Measurements from ENCODE around the gene PAQR7.
A peak's percentile ranks its signal among the peaks of the same experiment; 100 is the strongest.

PAQR7 gene

DNA sequence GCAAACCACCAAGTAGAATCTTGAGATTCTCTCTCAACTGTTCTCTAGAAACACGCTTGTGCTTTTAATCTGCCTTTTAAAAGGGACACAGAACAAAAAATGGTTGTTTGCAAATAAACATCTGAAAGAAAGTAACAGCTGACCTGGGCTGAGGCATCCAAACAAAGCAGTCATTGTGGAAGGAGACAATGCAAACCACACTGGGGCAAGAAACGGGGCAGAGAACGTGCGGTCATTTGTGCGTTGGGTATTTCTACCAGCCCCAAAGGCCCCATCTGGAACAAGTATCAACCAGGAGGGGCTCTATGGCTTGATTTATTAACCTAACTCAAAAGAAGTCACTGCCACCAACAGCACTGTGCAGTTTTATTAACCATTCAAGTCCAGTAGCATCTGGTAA, 24.7 kb upstream of the PAQR7 start:
- DNase-seq: no peak

DNA sequence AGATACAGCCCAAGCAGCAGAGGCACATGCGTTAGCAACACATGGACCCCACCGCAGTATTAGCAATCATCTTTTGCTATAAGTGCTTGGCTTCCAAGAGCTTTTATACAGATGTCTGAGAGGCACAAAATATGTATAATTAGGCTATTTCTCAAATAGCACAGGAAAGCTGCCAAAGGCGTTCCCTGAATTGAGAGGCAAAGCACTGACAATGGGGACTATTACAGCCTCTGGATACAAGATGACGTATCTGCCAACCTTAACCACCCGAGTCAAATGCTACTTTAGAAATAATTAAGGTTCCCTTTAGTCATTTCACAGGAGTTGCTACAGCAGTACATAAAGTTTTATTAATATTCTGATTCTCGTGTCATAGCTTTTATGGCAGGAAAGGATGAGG, 24.3 kb upstream of the PAQR7 start:
- no peak for DNase-seq

DNA sequence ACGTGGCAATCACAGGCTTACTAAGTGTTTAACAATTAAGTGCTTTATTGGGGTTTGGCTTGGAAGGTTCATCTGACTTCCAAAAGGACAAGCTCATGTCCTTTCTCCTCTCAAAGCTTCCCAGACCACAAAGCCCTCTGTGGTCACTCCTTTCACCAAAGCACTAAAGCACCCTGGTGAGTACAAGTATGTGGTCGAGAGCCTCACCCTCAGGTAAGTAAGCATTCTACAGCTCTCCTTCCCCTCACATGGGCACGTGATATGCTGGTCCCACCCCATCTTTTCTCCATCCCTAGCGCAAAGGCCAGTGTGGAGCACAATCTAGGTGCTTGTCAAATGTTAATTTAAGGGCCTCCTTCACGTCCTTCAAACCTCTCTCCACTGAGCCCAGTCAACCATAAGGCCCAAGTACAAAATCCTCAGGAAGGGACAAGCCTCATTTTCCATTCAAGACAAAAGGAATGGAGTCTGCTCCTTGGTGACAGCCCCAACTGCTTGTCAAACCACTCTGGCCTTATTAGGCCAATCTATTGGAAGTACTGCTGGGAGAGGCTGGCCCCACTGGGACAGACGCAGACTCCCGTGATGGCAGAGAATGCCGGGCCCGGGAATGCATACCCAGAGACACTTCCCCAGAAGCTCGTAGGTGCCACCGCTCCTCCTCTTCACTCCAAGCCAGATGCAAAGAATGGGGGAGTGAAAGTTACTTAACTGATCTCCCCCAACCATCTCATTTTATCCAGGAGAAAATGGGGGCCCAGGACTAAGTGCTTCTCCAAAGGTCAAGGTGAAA, 22.9 kb upstream of the PAQR7 start:
- peak; percentile 19 for DNase-seq

DNA sequence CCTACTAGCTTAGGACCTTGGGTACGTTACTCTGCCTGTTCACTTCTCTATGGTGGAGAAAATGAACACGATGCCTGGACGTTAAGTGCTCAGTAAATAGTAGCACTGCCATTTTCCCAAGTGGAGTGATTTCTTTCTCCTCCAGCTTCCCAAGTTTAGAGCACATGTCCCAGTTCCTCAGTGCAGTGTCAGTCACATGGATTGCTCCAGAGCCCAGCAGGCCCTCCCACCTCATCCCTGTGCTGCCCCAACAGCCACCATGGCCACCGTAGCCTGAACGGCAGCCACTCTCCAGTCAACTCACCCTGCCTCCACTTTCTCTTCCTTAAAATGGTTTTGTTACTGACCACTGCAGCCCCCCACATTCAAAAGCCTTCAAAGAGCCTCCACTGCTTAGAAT, 22.2 kb upstream of the PAQR7 start:
- DNase-seq: no peak

DNA sequence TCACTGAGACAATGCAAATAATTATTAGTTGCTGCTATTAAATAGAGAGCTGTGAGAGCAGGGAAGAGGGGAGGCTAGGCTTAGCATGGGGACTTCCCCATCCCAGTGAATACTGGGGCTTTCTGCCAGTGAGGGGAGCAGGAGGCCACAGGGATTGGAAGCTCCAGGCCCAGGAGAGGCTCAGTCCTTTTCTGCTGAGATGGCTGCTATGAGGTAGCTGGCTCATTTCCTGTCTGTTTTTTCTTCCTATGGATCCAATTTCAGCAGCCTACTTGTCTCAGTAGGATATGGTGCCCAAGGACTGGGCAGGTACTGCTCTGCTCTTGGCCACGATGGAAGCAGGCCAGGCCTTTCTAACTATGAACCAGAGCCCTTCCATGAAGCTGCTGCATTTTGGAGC, 20.8 kb upstream of the PAQR7 start:
- DNase-seq: no peak

DNA sequence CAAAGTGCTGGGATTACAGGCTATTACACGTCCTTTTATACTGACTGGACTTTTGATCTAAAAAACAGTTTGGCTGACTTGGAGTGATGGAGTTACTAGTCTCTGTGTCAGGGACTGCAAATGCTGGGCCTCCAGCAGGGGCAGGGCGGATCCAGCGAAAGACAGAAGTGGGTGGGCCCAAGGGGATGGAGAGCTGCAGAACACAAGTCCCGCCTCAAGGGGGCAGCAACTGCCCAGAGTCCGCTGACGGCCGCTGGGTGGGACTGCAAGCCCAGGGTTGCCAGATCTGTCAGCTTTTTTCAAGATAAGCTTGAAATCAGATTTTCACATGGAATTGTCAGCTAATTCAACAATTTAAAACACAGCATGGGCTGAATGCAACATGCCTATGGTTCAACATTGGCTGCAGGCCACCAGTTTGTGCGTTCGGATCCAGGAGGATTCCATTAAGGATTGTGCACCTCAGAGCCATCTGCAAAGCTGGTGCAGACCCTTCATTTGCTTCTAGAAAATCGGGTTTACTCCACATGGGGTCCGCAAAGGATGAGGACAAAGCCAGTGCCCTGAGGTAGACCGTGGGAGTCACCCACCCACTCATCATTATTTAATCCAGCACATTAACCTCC, 20.0 kb upstream of the PAQR7 start:
- peak; percentile 79 for DNase-seq

DNA sequence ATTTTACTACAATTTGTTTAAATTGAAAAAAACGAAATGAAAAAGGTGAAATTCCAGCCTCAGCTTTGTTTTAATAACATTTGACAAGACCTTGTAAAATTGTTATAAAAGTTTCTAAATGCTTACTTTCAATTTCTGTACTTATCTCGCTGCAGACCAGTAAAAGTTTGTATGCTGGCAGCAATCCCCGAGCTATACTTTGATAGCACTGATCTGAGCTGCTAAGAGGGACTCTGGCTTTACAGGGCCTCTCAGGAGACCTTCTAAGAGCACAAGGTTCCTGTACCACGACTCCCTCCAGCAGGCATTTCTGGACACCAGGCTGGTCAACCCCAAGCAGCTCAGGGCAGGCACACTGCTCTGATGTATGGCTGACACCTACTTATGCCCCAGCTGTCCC, 17.6 kb upstream of the PAQR7 start:
- no peak for DNase-seq

DNA sequence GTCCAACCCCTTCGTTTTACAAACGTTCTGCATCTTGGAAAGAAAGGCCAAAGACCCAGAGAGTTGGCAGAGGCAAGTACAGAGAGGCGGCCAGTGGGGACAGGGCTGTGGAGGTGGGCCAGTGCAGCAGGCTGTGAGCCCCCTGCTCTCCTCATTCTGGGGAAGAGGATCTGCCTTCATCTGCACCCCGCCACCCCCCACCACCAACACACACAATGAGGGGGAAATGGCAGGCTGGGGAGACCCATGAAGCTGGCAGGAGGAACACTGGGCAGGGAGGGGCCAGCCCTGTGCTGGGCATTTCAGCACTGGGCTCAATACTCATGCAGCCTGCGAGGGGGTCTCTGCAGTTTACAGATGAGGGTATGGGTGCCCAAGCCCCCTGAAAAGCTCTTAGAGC, 16.1 kb upstream of the PAQR7 start:
- DNase-seq: no peak

DNA sequence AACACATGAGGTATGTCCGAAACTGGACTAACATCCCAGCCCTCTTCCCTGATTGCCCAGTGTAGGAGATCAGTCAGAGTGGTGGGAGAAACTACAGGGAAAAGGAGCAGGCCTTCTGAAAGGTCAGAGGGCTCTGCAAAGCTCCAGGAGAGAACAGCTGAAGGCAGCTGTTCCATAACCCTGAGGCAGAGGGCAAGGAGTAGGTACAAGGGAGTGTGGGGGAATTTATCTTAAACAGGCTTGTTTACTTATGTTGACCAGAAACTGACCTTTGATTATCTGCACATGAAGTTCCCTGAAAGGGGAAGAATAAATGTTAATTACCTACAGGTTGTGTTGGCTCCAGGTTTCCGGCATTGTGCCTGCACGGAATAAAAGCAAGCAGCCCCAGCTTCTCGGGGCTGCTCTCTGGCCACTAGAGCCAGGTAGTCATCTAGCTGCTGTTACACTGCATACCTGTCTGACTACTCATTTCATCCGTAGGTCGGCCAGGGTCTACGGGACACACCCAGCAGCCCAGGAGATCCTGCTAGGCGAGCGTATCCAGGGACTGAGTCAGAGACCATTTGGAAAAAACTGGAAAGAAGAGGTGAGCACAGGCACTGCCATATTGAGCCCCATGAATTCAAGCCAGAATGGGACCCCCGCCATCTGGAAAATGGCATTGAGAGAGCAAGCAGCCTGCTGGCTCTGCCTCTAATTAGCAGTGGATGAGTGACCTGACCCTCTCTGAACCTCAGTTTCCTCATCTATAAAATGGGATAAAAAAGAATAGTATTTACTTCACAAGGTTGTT, 14.9 kb upstream of the PAQR7 start:
- DNase-seq: no peak

DNA sequence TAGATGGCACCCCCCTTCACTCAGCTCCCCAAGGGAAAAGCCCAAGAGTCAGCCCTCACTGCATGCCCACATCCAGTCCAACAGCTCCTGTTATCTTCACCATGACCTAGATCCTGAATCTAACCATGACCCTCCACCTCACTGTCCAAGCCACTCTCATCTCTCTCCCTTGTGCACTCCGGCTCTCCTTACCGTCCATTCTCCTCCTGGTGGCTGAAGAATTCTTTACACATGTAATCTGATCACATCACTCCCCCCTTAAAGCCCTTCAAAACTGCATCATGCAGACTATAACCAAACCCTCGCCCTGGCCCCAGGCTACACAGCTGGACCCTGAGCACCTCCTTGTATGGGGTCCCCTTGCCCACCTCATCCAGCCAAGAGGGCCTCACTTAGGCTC, 14.0 kb upstream of the PAQR7 start:
- peak; percentile 17 for DNase-seq

DNA sequence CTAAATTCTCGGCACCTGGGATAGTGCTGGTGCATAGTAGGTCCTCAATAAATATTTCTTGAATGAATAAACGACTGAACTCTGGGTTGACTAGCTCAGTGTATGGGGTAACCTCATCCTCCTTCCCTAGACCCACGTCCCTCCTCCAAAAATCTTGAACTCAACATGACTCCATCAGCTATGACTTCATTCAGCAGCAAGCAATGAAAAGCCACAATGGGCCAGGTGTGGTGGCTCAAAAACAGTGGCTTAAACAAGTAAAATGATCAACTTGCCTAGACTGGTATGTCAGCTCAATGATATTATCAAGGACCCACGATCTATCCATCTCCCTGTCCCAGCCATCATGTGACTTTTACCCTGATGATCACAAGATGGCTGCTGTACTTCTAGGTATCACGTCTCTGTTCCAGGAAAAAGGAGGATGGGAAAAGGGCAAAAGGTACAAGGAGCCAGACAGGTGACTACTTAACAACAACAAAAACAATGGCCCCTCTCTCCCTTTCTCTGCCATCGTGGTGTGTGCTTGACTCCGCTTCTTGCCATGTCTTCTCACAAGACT, 13.0 kb upstream of the PAQR7 start:
- DNase-seq: no peak

DNA sequence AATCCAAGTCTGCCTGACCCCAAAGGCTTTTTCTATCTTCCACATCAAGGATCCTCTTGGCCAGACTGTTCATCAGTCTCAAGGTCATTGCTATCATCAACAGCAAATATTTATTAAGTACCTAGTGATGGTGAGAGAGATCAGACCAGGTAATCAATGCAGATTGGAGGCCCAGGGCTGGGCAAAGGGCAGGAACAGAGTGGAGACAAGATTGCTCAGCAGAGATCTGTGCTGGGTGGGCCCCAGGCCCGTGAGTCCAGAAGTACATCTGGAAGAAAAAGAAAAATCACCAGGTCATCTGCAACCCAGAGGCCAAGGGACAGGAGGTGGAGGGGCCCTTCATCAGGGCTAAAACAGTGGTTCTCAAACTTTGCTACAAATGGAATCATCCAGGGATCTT, 10.1 kb upstream of the PAQR7 start:
- DNase-seq: no peak

DNA sequence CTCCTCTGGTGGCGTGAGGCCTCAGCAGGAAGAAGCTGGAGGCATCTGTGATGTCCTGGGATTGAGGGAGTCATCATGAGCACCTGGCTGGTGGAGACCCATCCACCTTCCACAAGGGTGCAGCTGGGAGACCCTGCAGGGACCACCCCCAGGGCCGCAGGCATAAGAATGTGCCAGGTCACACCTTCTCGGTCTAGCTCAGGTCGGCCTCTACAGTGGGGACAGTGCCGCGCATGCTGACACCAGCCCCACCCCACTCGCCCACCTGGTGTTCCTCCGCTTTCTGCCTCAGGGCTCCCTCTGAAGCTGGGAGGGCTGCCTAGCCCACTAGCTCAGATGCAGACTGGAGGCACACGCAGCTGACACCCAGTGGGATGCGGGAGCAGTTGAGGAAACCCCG, 5.8 kb upstream of the PAQR7 start:
- no peak for DNase-seq

DNA sequence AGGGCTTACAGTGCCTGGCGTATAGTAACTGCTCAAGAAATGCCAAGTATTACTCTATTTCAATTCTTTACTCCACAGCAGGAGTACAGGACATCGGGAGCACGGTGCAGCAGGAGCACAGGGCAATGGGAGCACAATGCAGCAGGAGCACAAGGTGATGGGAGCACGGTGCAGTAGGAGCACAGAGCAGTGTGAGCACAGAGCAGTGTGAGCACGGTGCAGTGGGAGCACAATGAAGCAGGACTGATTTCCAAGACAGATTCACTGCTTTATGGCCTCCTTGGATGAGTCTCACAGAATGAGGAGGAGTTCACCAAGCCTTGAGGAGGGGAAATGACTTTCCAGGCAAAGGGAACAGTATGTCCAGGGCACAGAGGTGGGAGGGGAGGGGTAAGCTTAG, 5.0 kb upstream of the PAQR7 start:
- no peak for DNase-seq

DNA sequence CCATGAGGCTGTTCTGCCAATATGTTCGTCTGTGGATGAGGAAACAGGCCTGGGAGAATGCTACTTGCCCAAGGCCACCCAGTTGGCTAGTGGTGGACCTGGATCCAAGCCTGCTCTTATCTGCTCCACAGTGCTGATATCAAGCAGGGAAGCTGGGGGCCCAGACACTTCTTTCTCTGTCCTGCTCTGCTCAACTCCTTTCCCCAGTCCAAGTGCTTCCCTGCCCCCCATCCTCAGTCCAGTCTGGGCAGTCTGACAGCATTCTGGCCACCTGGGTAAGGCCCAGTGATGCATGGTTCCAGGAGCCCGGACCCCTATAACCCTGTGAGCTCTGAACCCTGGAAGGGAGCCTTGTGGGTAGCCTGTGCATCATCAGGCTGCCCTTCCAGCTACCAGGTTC, 4.2 kb upstream of the PAQR7 start:
- no peak for DNase-seq

DNA sequence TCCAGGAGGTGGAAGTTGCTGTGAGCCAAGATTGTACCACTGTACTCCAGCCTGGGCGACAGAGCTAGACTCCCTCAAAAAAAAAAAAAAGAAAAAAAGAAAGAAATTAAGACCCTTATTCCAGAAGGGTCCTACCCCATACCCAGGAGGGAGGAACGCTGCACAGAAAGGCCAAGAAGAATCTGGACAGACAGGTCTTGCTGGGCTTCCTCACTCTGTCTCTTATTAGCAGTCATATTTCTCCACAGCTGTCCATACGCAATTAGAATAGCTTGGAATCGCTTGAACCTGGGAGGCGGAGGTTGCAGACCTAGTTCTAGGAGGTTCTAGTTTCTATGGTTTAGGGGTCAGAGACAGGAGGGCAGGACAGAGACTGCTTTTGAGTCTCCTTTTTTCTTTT, 3.2 kb upstream of the PAQR7 start:
- no peak for DNase-seq

DNA sequence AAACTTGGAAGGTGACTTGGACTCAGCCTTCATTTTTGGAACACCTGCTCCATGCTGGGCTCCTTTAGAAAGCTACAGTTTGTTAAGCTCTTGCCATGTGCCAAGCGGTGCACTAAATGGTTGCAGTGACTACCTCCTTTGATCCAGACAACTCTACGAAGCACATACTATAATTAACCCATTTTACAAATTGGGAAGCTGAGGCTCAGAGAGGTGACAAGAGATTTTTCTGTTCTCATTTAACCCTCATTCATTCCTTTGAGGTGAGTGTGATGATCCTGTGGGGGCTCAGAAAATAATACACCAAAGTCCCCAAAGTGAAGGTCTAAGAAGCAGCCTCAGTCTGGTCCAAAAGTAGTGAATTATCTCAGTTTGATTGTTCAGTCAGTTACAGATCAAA, 1.6 kb upstream of the PAQR7 start:
- no peak for DNase-seq

DNA sequence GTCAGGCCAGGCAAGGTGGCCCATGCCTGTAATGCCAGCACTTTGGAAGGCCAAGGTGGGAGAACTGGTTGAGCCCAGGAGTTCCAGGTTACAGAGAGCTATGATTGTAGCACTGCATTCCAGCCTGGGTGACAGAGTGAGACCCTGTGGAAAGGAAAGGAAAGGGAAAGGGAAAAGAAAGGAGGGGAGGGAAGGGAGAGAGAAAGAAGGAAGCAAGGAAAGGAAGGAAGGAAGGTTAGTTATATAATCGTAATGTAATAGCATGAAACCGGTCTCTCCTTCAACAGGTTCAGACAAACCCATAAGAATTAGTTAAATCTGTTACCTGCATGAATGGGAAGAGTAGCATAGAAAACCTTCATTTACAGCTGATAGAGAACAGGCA, 1.2 kb upstream of the PAQR7 start:
- no peak for DNase-seq

DNA sequence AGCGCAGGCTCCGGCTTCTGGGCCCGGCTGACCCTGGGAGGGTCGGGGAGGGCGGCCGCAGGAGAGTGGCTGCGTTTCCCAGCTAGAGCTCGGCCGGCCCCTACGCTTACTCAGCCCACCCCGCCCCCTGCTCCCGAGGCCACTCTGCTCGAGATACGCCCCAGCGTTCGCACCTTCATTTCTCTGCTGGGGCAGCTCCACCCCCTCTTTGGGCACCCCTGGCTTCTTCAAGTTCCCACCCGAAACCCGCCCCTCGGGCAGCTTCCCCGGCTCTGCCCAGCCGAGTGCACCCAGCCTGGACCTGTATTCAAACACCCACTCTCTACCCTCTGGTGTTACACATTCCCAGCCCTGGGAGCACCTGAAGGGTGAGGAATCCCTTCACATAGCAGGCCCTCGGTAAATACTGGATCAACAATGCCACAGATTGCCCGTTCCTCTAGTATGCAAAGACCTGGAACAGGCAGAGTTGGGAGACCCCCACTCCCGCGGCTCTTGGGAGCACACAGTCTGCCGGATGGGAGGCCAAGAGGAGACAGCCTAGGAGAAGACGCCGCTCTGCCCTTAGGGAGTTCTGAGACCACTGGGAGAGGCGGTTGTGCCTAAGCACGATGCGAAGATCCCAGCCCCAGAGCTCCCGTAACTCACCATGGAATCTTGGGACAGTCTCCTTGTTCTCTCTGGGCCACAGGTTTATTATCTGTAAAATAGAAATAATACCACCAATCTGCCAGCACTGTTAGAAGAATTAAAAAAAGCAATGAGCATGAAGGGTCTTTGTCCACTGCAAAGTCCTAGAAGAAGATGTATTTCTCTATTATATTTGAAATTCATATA, 566 bp upstream of the PAQR7 start:
- no peak for DNase-seq

DNA sequence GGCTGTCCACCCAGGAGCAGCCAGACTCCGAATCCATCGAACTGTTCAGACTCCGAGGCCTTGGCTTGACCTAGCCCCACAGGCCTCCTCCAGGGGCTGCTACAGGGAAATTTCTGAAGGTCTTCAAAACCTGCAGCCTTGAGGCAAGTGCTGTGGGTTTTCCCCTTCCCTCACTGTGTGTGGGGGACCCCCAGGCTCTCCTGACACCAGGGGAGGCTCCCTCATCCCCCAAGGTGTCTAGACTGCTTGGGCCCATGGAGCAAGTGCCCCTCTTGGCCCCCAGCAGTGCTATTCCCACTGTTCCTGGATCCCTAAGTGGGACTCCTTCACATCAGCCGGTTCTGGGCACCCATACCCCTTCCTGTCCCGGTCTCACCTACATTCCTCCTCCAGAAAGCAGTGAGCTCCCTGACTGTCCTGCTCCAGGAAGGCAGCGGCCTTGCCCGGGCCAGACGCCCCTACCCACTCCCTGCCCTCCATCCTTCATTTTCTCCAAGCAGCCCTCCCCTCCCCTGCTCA, 814 bp downstream of the PAQR7 start:
- DNase-seq: no peak

DNA sequence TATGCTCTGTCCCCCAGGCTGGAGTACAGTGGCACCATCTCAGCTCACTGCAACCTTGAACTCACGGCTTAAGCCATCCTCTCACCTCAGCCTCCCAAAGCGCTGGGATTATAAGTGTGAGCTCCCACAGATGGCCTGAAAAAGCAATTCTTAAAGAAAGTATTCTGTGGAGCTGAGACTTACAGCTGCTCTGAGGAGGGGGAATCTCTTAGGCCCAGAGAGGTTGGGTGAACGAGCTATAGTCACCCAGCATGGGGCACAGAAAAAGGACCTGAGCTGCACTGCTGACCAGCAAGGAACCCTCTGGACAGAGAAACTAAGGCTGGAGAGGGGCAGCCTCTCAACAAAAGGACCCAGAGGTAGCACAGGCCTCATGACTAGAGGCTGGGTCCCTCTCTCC, 1.3 kb downstream of the PAQR7 start:
- no peak for DNase-seq

DNA sequence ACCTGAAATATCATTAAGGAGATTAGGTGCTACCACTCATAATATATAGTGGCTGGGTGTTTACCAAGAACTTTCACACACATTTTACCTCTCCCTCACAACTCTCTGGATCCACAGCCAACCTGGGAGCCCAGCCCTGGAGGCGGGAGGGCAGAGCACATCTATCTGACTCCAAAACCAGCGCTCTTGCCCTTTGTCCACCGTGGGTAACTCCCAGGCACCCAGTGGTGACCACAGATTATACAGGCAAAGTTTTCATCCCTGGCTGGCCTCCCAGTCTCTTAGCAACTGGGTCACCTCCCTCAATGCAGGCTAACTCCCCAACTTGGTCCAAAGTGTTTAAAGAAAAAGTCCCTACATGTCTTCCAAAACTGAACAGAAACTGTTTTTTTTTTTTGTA, 2.4 kb downstream of the PAQR7 start:
- no peak for DNase-seq

DNA sequence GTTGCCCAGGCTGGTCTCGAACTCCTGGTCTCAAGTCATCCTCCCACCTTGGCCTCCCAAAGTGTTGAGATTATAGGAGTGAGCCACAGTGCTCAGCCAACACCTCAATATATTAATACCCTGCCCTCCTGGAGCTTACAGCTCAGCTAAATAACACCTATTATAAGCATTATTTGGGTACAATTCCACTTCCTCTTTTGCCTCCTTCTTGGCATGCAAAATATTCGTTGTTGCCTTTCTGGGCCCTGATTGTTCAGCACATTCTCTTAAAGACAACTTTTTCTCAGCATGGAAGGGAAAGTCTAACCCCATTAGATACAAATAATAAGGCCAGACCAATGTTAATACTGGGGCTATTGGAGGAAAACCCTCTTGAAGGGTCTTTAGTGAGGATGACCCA, 2.8 kb downstream of the PAQR7 start:
- no peak for DNase-seq

Measured in NCI-H2107 (cell line).